ENCODE results near the gene MT1F.
A peak's percentile ranks its signal among the peaks of the same experiment; 100 is the strongest.

The MT1F gene

DNA sequence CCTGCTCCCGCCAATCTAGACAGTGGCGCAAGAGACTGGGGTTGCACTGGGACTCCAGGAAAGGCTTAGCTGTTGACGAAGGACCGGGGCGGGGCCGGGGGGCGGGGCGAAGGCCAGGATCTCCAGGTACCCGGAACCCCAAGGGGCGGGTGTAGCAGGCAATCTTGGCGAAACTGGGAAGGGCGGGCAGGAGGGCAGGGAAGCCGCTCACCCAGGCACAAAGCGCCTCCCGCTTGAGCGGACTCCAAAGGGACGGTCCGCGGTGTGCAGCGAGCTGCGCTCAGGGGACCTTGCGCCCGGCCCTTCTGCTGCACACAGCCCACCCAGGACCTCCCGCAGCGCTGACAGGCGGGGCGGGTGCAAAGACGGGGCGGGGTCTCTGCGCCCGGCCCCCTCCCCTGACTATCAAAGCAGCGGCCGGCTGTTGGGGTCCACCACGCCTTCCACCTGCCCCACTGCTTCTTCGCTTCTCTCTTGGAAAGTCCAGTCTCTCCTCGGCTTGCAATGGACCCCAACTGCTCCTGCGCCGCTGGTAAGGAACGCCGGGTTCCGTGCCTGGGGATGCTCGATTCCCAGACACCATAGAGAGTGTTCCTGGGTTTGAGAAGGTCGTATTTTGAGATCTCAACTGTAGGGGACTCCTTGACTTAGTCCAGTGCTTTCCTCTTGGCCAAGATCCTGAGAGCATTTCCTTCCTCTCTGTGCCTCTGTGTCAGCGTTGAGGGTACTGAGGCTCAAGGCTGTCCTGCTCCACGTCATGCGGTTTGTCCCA, at the start of gene MT1F:
Gene MT1F (plus strand): TSS at position 405 of the 772 bp plus-strand sequence. CDS start 100 bp downstream, at position 505.
- peak within 1 kb of the TSS; percentile 48 for H3K4me3 ChIP-seq (replicated peaks; ENCODE audit: low read depth, low read length)
- TF ChIP-seq, protein P1, sequence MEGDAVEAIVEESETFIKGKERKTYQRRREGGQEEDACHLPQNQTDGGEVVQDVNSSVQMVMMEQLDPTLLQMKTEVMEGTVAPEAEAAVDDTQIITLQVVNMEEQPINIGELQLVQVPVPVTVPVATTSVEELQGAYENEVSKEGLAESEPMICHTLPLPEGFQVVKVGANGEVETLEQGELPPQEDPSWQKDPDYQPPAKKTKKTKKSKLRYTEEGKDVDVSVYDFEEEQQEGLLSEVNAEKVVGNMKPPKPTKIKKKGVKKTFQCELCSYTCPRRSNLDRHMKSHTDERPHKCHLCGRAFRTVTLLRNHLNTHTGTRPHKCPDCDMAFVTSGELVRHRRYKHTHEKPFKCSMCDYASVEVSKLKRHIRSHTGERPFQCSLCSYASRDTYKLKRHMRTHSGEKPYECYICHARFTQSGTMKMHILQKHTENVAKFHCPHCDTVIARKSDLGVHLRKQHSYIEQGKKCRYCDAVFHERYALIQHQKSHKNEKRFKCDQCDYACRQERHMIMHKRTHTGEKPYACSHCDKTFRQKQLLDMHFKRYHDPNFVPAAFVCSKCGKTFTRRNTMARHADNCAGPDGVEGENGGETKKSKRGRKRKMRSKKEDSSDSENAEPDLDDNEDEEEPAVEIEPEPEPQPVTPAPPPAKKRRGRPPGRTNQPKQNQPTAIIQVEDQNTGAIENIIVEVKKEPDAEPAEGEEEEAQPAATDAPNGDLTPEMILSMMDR (IDR thresholded peaks at IDR 0.05; ENCODE audit: low read length, missing control alignments): no peak
- DNase-seq (ENCODE audit: low read depth): peak; percentile 29

DNA sequence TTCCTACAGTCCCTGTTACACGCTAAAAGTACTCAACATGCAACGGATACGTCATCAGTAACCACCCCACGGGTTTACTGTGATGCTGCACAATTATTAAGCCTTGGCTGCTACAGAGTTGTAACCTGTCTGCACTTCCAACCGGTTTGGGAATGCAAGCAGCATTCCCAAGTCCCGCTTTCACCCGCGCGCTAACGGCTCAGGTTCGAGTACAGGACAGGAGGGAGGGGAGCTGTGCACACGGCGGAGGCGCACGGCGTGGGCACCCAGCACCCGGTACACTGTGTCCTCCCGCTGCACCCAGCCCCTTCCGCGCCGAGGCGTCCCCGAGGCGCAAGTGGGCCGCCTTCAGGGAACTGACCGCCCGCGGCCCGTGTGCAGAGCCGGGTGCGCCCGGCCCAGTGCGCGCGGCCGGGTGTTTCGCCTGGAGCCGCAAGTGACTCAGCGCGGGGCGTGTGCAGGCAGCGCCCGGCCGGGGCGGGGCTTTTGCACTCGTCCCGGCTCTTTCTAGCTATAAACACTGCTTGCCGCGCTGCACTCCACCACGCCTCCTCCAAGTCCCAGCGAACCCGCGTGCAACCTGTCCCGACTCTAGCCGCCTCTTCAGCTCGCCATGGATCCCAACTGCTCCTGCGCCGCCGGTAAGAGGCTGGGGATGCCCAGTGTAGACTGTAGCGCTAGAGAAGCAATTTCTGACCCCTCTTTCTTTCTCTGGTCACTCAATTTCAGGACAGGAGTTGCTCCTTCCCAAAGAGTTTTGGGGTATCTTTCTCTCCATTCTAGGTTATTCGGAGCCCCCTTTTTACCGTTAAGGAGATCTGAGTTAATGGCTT, 49.5 kb upstream of the MT1F start, which contains the start of gene MT2A:
Gene MT2A (plus strand): TSS at position 542 of the 833 bp plus-strand sequence. CDS start 72 bp downstream, at position 614.
- DNase-seq (ENCODE audit: low read depth): peak; percentile 97
- TF ChIP-seq, protein P1 (IDR thresholded peaks at IDR 0.05; ENCODE audit: low read length, missing control alignments): no peak
- peak within 1 kb of the TSS; percentile 89 for H3K4me3 ChIP-seq (replicated peaks; ENCODE audit: low read depth, low read length)

DNA sequence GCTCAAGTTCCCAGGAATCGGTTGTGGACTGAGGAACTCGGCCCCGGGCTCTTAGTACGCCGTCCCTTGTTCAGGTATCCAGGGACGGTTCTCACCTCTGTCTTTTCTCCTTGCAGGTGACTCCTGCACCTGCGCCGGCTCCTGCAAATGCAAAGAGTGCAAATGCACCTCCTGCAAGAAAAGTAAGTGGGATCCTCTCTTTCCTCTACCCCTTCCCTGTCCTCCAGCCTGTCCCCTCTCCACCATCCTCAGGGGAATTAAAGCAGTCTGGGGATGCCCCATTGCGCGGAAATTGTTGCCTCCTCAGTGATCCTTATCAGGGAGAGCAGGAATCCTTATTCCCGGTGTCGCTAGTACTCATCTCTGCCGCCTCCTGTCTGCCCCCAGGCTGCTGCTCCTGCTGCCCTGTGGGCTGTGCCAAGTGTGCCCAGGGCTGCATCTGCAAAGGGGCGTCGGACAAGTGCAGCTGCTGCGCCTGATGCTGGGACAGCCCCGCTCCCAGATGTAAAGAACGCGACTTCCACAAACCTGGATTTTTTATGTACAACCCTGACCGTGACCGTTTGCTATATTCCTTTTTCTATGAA, 48.8 kb upstream of the MT1F start:
- peak overlapping the region; percentile 89 for H3K4me3 ChIP-seq (replicated peaks; ENCODE audit: low read depth, low read length)
- TF ChIP-seq, protein P1 (IDR thresholded peaks at IDR 0.05; ENCODE audit: low read length, missing control alignments): no peak
- peak; percentile 24 for DNase-seq (ENCODE audit: low read depth)

DNA sequence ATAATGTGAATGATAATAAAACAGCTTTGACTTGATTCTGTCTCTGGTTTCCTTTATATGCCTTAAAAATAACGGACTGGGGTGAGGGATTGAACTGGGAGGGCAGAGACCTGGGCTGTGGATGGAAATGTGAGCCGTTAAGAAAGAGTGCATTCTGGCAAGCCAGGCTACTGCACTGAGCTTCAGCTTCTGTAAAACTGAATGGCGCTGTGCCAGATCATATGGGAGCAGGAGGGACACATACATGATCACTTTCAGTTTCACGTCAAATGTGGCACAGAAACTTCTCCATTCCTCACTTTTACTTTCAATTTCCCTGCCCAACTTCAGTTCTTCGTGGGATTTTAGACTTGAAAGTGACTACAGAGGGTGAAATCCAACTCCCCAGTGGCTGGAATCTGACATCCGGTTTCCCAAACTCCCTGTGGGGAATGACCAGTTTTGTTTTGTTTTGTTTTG, 48.3 kb upstream of the MT1F start:
- TF ChIP-seq, protein P1 (IDR thresholded peaks at IDR 0.05; ENCODE audit: low read length, missing control alignments): no peak
- peak overlapping the region; percentile 89 for H3K4me3 ChIP-seq (replicated peaks; ENCODE audit: low read depth, low read length)
- DNase-seq (ENCODE audit: low read depth): peak; percentile 90

DNA sequence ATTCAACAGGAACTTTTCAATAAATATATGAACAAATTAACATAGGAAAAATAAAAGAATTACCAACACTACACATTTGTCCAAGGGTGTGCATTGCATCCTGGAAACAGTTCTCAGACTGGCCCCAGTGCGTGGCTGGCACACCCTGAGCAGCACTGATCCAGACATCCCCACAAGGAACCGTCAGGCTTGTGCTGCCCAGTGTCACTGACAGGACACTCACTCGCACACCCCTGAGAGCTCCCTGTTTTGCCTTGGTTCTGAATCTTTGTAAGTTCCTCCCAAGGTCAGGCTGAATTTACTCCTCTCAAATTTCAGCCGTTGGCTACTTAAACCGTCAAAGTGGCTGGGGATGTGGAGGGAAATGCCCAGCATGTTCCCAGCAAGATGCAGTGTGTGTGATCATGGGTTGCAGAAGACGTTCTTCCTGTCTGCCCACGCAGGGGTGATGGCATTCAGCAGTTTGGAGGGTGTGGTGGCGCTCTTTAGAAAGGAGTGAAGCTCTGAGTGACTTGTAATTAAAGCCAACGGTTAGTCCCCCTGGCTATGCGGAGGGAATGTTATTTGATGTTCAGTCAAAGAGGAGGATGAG, 47.6 kb upstream of the MT1F start:
- TF ChIP-seq, protein P1 (IDR thresholded peaks at IDR 0.05; ENCODE audit: low read length, missing control alignments): no peak
- peak; percentile 95 for DNase-seq (ENCODE audit: low read depth)
- peak overlapping the region; percentile 89 for H3K4me3 ChIP-seq (replicated peaks; ENCODE audit: low read depth, low read length)

DNA sequence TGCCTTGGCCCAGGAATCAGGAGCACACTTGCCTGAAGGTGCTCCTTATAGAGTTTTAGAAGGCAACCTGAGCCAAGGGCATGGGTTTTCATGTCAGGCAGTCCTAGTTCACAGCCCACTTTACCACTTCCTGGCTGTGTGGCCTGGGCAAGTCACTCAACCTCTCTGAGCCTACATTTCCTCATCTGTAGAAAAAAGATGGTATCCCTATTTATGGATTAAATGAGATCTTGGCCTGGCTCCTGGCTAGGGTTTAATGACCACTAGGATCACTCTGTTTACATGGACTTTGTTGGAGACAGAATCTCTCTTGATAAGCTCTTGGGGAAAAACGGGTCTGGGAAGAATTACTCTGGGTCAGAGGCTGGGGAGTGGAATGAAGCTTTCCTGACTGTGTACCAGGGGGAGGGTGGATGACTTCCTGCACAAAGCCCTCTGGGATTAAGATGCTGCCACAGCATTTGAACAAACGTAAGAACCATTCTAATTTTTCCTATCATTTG, 47.1 kb upstream of the MT1F start:
- TF ChIP-seq, protein P1 (IDR thresholded peaks at IDR 0.05; ENCODE audit: low read length, missing control alignments): no peak
- peak; percentile 55 for DNase-seq (ENCODE audit: low read depth)
- H3K4me3 ChIP-seq (replicated peaks; ENCODE audit: low read depth, low read length): peak overlapping the region; percentile 89
